Measurements from ENCODE around the gene KLHL29. TPM values are rescaled to one million over a fixed set of nuclear protein-coding genes. Genes with fewer than 3 reads are reported as not detected.

The KLHL29 gene
- total RNA-seq (2022; extraction: Qiagen RNA extraction) = 3.6 to 5.7 TPM (median 4.6 TPM) in 5 replicates

DNA sequence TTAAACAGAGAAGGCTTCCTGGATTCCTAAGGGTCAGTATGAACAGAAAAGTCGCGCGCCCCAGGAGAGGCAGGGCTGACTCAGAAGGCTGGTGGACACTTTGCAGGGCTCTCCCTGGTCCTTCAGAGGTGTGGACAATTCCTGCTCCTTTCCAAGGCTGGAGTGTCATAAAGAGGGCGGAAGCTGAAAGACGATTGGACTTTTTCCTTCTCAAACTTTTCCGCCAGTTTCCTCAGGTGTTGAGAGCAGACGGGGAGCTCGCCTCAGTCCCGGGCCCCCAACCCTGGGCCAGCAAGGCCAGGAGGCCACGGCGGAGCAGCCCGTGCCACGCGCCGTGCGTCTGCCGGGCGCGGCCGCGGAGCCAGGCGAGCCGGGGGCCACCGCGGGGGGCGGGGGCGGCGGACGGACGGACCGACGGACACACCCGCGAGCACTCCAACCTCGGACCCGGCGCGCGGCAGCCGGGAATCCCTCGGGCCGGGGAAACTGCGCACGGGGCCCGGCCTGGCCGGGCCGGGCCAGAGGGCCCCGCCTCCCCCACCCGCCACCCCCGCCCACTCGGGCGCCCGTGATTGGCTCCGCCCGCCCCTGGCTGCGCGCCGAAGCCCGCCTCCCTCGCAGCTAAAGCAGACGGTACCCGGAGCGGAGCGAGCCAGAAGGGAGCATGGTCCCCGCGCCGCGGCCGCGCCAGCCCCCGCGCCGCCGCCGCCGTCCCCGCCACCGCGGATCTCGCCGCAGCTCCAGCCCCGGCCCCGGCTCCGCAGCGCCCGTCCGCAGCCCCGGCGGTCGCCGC, at the start of gene KLHL29:
Gene KLHL29, plus strand, starts transcription at position 629 of the 793 bp plus-strand sequence. CDS start 177,018 bp downstream, outside the sequence.

Data from A549 treated with CORT108297 at 1 μM for 4 hours (cell line).